Stimulated activated CD4-positive, alpha-beta T cell treated with anti-CD3 and anti-CD28 coated beads, TNF-alpha, amount 100 ng/mL, for 24 hours (primary cell): Measurements from ENCODE around the gene OLA1.

ENCODE experiments used
- DNase-seq, 3 experiments: peaks; one replicate each; pipeline ENCODE4 v3.0.0-alpha.2; 2020; ENCODE audit warnings: low read depth in 3 of 3

Gene OLA1

DNA sequence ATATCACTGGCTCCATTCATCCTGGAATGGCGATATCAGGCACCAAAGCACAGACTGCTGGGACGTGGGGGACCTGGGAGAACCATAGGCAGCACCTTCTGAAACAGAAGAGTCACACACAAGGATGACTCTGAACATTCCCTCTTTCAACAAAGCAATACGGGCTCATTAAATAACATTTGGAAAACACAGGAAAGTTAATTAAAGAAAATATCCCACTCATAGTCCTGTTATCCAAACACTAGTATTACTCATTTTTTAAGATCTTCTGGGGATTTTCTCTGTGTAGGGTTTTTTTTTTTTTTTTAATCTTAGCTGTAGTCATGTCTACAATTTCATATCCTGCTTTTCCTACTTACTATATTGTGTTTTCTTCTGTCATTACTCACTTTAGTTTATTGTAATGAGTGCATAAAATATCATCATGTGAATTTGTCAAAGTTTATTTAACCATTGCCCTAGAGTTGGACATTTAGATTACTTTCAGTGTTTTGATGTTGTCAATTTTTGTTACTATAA lies 213.2 kb downstream of the OLA1 start:
- no peak for DNase-seq

DNA sequence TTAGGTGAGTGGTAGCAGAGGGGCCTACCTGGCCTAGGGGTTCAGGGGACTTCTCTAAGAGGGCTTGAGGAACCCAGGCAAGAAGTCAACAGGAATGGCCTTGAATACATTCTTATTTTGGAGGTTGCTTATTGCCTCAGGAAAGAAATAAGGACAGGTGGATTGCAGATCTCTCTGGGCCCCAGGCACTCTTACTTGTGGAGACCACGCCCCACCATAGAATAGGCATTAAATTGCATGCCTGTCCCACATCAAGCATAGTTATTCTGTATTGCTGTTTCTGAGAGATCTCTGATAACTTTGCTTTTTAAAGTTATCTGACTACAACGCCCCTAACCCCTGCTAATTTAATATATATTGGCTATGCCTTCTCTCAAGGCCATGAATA lies 215.2 kb downstream of the OLA1 start:
- DNase-seq = no peak

DNA sequence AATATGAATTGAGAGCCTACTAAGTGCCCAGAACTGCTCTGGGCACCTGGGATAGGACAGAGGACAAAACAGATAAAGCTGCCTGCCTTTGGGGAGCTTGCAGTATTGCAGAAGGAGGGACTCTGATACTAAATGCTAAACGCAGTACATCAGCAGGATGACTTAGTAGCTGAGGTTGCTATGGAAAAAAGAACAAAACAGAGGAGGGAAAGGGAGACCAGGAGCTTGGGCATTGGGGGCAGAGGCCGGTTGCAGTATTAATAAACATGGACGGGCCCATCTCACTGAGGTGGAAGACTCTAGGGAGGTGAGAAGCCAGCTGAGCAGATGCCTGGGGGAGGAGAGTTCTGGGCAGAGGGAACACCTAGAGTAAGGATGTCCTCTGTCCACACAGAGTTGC lies 217.1 kb downstream of the OLA1 start:
- no peak for DNase-seq

DNA sequence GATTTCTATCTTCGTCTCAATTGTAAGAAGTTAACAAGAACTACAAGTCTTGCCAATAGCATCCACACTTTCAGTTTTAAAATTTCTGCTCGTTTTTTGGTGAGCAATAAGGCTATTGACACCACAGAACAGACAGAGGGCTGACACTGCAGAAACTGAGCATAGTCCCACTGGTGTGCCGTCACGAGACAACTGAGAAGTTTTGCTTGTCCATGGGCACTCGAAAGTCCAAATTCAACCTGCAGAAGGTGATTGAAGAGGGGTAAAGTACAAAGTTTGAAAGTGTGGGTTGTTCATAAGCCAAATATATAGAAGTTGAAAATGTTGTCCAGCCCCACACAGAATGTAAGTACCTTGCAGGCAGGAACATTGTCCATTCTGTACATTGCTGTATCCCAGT lies 219.4 kb downstream of the OLA1 start:
- no peak for DNase-seq

DNA sequence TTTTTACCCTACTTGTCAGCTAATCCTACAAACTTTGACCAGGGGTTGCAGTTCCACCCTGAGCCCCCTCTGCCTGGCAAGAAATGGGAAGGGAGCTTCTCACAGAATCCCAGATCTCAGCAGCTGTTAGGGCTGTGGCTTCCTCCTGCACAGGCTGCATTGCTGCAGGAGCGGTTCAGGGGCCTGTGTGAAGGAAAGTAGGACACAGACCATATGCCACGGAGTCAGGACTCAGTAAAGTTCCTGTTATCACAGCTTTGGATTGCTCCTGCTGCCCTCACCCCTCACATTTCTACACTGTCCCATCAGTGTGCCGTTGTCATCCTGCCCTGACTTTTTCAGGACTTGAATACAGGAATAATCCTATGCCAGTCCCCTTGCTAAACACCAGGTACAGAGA lies 220.4 kb downstream of the OLA1 start:
- DNase-seq = no peak

DNA sequence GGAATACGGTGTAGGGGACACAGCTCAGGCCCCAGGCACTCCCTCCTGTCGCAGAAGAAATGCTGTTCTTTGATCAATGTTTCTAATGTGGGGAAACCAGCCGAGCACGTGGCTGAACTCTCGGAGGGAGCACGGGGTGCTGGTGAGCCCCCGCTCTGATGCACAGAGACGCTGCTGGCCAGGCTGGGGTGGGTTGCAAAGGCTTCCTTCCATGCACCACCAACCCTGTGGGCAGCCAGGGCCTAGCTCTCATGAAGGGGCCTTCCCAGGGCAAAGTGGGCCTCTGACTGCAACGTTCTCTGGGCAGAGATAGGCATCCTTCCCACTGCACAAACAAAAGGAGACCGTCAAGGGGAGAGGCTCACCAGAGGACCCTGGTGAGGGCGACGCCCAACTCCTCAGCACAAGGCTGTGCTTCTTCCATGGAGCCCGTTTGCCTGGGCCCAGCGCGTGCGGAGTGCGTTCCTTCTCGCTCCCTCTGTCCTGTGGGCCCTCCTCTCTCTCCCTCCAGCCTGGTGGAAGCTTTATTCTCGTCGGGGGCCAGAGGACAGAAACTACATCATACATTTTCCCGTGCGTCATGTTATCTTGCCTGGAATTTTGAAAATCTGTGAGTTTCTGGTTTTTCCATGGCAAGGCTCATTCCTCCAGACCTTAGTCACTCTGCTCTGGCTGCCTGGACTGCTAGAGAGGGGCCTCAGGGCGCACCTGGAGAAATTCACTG lies 222.0 kb downstream of the OLA1 start:
- DNase-seq = no peak

DNA sequence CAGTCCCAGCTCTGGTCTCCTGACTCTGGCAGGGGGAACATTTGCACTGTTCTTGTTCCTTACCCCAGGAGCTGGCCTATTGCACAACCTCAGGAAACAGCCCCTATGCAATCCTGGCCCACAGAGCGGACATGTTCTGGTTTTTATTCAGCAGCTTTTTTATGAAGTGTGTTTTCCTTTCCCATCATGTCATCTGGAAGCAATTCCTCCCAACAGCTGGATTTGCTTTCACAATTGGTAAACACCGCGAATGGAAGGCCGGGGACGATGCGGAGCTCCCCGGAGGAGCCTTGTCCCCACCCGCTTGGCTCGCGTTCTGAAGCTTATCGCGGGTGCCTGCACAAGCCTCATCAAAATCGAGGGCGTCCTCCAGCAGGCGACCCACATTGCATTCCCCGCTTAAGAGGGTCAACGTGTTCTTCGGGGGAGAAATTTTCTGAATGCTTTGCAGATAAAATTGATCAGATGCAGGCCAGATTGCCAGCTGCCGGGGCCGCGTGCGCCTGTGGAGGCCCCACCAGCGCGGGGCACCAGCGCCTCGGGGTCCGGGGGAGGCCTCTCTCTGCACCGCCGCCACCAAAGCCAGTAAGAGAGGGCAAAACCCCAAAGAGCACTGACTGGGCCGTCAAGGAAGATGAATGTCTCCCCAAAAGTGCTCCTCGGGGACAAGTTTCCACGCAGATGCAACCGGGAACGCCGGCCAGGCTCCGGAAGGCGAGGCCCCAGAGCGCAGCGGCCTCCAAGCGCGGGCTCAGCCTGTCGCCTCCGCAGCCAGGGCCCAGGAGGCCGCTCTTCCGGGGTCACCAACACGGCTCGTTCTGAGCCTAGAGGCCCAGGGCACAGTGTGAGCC lies 222.8 kb downstream of the OLA1 start:
- DNase-seq = no peak

DNA sequence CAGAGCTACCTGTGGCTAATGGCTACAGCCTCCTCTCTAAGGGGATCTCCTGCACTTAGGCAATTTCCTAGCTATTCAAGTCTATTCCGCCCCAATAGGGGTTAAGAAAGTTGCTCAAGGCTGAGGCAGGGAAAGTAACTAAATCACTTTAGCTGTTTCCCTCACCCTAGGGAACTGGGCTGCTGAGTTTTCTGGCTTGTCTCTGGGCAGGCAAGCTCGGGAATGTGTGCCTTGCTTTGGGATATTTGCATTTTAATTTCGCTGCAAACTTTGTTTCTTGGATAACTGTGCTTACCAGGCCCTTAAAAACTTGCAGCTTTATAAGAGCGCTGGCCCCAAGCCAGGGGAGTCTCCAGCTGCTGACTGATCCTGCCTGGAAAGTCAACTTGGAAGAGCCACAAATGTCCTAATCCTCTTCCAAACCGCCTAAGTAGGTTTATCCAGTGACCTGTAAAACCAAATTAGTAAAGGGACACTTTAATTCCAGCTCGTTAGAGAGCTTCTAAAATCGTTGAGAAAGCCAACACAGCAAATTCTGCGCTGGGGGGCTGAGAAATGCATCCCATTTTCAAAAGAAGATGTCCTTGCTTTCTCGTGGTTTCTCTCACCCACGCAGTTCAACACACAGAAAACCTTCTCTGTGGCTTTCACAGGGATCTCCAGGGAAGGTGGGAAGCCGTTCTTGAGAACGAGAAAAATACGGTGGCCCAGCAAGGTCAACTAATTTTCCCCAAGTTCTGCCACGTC lies 223.6 kb downstream of the OLA1 start:
- DNase-seq = no peak

DNA sequence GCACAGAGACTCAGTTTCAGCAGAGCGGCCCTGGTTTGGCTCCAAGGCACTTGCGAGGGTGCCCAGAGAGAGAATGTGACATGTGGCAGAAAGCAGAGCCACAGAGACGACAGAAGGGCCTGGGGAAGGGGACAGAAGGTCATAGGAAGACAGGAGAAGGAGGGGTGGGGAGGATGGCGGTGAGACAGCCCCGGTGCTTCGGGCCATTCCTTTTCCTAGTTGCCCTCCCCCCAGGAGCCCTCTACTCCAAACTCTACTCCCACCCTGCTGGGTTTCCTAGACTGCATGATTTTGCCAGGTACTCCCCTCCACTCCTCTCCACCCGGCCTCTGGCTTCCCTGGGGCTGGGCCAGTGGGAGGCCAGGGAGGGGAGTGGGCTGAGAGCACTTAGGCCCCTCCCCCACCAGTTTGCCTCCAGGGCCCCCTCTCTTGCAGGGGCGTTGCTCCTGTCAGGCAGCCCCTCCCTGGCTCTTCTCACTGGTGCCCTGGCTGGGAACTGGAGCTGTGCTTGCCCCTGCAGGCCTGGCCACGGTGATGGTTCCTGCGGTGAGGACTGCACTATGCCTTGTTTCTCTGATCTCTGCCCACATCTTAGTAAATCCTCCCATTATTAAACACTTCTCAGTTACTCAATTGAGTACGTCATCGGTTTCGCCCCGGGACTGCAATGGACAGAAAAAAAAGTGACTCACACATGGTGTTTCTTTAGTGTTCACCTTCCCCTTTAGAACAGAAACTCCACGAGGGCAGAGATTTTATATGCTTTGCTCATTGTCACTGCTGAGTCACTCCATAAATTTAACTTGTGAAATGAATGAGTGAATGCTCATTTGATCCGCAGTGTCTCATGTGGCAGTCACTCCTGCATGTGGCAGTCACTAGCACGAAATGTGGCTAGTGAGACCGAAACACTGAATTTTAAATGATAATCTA lies 224.5 kb downstream of the OLA1 start:
- DNase-seq = peak in 2 of 3 experiments; percentile 8 to 55
